VCaP (cell line): Measurements from ENCODE around the gene RNF32.

ENCODE experiments used
- H3K27ac ChIP-seq: fragments of 450-650 bp; 2 replicates; pipeline ENCODE4 v1.5.1; 2017
- CTCF ChIP-seq: fragments of 450-650 bp; conservative IDR thresholded peaks from 2 replicates; pipeline ENCODE4 v1.5.1; 2017; ENCODE audit warnings: mild to moderate bottlenecking, moderate library complexity

The RNF32 gene

GRCh38 chr7:156640257-156640948 is at the start of gene RNF32:
TSS of gene RNF32 (plus strand) at chr7:156640774. CDS start at chr7:156643878, 3,104 bp downstream.
- peak within 1 kb of the TSS; percentile 38; the same call in 1 of the 2 replicates for H3K27ac ChIP-seq
- TF ChIP-seq CTCF: no peak

- TF ChIP-seq CTCF: no peak
- no peak overlapping the region for H3K27ac ChIP-seq
These were observed 48.3 kb upstream of the RNF32 start for GRCh38 chr7:156592155-156592884.

- no peak overlapping the region for H3K27ac ChIP-seq
- no peak for TF ChIP-seq CTCF
These were observed 46.1 kb upstream of the RNF32 start for GRCh38 chr7:156594283-156595080.

GRCh38 chr7:156600496-156600895 is 40.1 kb upstream of the RNF32 start:
- no peak overlapping the region for H3K27ac ChIP-seq
- no peak for TF ChIP-seq CTCF

GRCh38 chr7:156602283-156602682 is 38.3 kb upstream of the RNF32 start:
- no peak for TF ChIP-seq CTCF
- H3K27ac ChIP-seq: peak overlapping the region; percentile 61

GRCh38 chr7:156603011-156603410 is 37.6 kb upstream of the RNF32 start:
- peak overlapping the region; percentile 61 for H3K27ac ChIP-seq
- no peak for TF ChIP-seq CTCF

- TF ChIP-seq CTCF: no peak
- peak overlapping the region; percentile 61 for H3K27ac ChIP-seq
These were observed 36.9 kb upstream of the RNF32 start for GRCh38 chr7:156603629-156604028.
